Adrenal gland (tissue), 5 donors: ENCODE data around the gene KCNK7.

ENCODE experiments used
- POLR2A ChIP-seq, 2 donors: fragments of 450-650 bp; IDR thresholded peaks; one replicate each; pipeline ENCODE4 v1.6.1; 2017; ENCODE audit warnings: antibody characterized with exemption in 2 of 2, mild to moderate bottlenecking in 2 of 2, moderate library complexity in 1 of 2
- TF ChIP-seq, protein P1 (sequence below), 6 experiments: fragments of 450-650 bp in 4 of 6; fragments of 200-600 bp in 2 of 6; sonication (generic) in 1 of 6; IDR thresholded peaks; 1 replicate in 5 of 6; 2 replicates in 1 of 6; pipeline versions ENCODE4 v1.5.1 to v1.8.0; 2016 to 2021; ENCODE audit warnings: antibody characterized with exemption in 6 of 6, mild to moderate bottlenecking in 2 of 6, moderate library complexity in 1 of 6
- donor health status: DM: no; HTN: no; CAD: no.

DNA sequence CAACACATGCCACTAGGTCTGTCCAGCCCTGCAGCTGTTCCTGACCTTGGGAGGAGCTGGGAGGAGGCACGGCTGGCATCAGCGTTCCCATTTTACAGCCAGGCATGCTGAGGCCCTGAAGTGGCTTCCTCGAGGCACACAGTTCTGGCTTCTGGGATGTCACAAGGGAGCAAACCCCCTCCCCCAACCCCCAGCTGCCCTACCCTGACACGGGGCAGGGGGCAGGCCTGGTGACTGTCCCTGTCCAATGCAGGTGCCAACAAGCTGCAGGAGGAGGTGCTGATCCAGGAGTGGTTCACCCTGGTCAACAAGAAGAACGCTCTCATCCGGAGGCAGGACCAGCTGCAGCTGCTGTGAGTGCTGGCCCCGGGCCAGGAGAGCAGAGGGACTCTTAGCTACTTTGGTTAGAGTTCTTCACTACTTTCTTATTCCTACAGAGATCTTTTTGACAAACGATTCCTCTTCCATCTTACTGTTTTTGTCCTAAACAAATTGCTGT lies 5.3 kb downstream of the KCNK7 start:
- TF ChIP-seq, protein P1, sequence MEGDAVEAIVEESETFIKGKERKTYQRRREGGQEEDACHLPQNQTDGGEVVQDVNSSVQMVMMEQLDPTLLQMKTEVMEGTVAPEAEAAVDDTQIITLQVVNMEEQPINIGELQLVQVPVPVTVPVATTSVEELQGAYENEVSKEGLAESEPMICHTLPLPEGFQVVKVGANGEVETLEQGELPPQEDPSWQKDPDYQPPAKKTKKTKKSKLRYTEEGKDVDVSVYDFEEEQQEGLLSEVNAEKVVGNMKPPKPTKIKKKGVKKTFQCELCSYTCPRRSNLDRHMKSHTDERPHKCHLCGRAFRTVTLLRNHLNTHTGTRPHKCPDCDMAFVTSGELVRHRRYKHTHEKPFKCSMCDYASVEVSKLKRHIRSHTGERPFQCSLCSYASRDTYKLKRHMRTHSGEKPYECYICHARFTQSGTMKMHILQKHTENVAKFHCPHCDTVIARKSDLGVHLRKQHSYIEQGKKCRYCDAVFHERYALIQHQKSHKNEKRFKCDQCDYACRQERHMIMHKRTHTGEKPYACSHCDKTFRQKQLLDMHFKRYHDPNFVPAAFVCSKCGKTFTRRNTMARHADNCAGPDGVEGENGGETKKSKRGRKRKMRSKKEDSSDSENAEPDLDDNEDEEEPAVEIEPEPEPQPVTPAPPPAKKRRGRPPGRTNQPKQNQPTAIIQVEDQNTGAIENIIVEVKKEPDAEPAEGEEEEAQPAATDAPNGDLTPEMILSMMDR (IDR thresholded peaks at IDR 0.05) = no peak
- no peak for TF ChIP-seq POLR2A (IDR thresholded peaks at IDR 0.05)
